Measurements from ENCODE around the gene GMPR2.

GMPR2 gene

DNA sequence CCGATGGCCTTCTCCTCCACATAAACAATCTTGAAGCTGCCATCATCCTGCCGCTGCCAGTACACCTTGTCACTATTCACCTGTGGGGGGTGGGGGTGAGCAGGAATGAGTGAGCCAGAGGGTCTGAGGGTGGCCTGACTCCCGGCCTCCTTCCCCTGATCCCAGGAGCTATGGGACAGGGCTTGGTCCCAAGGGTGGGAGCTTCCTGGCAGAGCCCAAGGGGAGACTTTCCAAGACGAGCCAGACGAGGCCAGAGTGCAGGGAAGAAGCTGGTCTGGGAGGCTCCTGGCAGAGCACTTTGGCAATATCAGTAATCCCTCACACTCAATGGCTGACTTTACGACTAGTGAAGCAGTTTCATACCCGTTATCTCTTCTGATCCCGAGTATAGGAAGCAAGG is 22.7 kb downstream of the GMPR2 start:
- no peak for DNase-seq

DNA sequence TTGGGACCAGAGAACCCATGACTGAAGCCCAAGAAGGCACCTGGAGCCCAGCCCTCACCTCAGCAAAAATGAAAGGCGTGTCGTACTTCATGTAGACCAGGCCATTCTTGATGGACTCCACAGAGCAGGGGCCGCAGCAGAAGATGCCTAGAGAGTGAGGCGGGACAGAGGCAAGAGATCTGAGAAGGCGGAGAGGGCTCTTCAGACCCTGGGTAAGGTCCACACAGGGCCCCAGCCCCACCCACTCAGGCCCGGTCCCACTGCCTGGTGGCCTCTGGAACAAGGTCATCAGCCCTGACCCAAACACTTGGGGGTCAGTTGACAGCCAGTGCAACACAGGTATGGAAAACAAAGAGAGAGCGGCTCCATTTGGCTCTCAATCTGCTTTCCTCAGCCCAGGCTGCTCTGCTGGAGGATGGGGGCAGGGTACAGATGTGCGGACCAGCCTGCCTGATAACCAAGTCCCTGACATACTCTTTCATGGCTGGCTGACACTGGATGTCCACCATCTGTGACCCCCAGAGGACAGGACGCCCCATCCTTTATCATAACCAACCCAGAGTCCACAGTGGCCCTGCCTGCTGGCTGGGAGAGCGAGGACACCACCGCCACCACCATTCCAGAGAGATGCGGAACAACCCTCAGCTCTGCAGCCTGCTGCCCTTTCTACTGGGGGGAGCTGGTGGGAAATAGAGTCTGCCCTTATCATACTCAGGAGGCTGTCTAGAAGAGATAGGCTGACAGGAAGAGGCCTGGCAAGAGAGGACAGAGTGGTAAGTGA is 23.4 kb downstream of the GMPR2 start:
- no peak for DNase-seq

DNA sequence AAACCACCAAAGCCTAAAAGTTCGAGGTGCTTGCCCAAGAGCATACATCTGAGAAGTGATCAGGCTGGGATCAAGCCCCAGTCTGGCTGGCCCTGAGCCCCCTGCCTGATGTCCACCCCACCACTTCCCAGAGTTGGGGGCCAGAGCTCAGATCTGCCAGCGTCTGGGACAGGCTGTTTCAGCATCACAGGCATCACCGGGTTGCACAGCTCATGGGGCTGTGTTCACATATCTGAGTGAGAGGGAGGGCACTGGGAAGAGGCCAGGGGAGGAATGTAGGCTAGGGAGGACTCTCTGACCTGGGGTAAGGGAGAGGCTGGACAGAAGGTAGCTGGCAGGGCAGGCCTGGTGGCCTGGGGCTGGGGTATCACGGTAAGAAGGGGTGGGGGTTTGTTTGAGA is 24.2 kb downstream of the GMPR2 start:
- DNase-seq = no peak

DNA sequence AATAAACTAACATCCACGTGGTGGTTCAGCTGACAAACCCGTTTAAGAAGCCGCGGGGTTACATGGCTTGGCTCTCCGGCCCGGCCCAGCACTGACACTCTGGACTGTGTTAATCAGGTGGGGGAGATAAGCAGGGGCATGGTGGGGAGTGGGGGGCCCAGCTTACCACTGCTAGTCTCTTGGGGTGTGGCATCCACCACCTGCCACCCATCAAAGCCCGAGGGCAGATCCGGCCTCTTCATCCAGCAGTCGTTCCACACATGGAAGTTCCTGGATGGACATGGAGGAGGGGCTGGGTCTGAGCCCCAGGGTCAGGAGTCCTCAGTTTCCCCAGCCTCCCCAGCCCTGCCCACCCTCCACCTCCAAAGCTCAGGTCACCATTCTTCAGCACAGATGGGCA is 25.4 kb downstream of the GMPR2 start:
- no peak for DNase-seq

DNA sequence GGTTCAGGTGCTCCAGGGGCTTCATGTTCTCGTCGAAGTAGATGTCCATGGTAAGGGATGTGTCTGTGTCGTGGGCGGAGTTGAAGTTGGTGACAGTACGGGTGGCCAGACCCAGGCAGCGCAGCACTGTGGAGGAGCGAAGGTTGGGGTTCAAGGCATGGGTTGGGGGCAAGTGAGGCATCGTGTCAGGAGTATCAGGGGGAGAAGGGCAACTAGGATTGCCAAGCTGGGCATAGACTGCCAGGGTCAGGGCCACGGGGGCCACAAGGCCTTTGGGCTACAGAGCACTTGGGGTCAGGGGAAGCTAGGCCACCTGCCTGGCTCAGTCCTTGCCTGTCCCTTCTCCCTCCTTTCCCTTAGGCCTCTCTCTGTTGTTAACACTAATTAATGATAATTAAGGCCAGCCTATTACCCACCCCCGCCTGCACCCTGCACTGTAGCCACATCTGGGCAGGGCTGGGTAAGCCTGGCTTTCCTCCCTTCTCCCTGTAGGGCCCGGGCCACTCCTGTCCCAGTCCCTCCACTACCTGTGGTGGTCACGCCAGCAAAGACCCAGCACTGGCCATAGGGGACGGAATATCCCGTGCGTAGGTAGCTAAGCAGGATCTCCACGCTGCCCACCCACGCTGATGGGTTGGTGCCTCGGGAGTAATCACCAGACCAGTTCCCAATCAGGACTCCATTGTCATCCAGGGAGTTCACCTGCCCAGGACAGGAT is 26.0 kb downstream of the GMPR2 start:
- DNase-seq = no peak

DNA sequence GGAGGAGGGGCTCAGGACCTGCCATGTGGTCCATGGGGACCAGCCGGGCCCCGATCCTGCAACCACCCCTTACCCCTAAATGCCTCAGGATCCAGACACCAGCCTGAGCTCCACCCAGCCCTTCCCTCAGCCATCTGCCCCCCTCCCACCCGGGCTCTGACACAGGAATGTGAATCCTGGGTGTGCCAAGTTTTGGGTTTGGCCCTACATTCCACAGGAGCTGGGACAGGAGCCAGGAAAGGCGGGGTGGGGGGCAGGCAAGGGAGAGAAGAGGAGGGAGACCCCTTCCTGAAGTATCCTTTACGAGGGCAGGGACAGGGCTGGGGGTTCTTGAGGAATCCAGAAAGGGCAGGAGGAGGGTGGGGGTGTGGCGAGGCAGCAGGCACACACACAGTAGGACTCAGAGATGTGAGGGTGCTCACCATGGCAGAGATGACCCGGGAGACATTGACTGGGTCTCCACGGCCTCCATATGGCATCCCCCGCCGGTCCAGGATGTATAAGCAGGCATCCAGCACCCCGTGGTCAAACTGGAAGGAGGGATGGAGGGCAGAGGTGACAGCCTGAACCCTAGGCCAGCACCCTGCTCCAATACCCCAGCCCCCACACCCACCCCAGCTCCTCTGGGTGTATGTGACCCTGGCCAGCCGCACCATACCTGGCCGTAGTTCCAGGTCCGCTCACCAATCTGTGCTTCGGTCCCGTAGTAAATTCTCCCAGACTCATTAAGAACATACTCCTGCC is 26.7 kb downstream of the GMPR2 start:
- no peak for DNase-seq

DNA sequence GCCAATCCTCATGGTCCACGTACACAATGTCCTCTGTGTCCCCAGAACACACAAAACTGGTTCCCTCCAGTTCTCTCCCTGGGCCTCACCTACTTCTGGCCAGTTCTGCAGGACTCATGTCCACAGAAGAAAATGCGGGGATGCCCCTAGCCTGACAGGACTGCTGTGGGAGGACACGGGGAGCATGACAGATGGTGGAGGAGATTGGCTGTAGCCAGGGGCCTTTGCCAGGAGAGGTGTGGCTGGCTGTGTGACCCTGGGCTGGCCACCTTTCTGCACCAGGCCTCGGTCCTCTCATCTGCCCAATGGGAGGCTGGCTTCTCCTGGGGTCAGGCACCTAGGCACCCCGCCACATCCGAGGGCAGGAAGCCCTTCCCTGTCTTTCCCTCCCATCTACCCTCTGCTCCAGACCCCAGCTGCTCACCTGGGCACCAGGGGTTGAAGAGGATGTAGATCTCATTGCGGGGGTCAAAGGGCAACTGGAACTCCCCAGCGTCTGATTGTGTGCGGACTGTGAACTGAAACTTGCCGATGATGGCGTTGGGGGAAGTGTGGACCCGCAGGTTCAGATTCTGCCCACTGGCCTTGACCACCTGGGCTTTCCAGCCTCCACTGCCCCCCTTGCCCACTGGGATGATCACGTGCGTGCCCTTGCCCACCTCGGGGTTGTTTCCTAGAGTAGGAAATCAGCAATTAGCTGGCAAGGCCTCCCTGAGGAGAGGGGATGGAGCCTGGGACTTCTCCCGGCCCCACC is 27.5 kb downstream of the GMPR2 start:
- DNase-seq = no peak

DNA sequence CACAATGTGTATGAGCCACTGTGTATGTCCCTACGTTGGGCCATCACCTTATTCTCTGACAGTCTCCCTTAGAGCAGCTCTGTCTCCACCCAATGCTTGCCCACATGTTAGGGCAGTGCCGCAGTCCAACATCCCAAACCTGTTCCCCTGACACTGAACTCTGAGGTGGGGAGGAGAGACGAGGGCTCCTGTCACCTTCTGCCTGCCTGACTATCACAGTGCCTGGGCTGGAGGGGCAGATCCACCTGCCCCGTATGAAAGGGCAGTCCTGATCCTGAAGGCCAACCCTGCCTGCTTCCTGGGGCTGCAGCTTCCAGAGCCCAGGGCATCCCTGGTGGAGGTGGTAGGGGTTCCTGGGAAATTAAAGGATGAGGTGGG is 28.0 kb downstream of the GMPR2 start:
- no peak for DNase-seq

DNA sequence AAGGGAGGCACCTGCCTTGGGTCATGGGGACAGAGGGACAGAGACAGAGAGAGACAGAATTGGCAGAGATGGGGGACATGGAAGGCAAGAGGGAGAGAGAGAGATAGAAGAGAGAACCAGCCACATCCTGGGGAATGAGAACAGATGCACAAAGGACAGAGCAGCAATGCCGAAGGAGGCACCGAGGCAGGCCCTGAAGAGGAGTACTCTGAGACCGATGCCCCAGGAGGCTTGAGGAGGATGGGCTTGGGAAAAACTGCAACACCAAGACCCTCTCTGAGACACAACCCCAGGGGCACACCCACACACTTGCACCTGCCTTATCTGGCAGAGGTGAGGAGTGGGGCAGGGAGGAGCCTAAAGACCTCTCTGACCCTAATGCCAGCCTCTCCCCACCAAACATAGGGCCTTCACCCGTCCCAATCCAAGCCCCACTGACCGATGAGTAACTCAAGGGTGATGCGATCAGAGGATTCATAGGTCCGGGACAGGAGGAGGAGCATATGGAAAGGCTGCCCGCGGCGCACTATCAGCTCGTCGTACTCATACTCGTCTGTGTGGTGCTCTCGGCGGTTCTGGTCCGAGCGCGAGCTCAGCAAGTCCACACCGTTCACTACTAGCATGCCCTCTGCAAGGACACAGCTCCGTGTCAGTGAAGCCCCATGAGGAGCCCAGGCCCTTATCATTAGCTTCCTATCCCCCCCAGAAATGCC is 28.7 kb downstream of the GMPR2 start:
- no peak for DNase-seq

DNA sequence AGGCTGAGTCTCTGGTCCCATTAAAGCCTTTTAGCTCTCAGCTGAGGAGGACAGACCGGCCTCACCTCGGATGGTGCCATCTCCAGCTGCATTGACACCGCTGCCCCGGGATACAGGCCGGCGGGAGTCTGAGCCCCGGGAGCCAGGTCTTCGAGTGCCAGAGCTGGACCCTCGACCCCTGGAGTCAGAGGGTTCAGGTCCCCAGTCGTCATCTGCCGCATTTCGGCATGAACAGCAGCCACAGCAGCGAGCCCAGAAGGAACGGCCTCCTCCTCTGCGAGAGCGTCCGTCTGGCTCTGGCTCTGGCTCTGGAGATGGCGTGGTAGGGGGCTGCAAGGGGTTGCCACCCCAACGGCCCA is 29.2 kb downstream of the GMPR2 start:
- DNase-seq = no peak

DNA sequence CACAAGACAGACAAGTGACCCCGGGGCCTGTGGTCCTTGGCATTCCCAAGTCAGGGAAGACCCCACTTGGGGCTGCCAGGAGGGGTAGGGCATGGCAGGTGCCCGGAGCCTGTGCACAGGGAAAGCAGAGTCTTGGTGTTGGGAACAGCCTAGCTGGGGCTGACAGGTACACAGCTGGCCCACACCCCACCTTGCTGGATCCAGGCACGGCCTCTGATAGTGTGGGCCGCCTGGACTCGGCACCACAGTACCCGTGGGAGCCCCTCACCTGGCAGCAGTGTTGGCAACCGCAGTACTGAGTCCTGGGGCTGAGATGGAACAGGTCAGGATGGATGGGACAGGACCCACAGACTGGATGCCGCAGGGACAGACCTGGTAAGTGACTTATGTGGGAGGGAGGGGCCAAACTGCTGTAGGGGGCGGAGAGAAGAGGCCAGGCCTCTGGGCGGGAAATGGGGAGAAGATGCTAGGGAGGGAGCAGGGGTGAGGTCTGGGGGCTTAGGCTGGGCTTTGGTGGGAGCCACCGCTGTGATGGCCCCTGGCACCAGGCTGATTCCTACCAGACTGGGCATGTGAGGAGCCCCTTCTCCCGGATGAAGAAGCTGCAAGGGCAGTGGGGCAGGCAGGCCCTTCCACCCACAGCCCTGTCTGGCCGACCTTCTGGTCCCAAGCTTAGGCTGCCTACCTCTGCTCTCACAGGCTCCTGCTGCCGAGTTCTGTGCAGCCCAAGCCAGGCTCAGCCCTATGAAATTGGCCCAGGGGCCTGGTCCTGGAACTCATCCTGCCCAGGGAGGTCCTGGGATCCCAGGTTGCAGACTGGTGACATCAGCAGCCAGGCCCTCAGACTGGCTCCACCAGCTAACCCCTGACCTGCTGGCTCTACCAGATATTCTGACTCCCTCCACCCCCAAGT is 30.3 kb downstream of the GMPR2 start, which contains the start of gene TGM1:
TSS of gene TGM1 (minus strand) at position 357 of the 913 bp plus-strand sequence. CDS start 825 bp downstream, outside the sequence.
- DNase-seq = no peak

DNA sequence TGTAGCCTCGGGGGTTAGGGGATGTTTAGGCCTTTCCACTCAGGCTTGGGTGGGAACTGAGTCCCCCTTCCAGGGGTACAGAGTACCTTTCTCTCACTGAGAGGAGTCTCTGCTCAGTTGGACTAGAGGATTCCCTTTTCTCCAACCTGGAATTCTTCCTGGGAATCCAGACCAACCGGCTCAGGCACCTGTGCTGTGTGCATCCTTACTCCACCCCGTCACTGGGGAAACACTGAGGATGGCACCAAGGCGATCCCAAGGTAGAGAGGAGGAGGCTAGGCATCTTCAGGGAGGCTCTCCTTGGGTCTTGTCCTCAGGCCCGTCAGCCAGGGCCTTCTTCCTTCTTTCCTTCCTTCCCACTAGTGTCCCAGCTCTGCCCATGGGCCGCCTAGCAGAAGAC is 31.1 kb downstream of the GMPR2 start:
- no peak for DNase-seq

DNA sequence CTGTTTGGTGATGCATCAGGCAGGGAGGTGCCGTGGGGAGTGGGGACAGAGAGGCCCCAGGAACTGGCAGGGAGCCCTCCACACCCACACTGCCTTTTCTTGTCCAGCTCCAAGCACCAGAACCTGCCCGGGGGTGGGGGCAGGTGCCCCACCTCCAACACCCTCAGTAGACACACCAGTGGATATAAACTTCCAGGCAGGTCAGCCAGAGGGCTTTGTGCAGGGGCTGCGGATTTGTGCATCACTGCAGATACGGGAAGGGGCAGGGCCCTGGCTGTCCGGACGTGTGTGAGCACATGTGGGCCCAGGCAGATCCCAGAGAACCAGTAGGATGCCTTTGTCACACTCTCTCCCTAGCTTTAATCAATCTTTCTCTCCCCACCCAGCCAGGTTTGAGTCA is 31.6 kb downstream of the GMPR2 start:
- DNase-seq = no peak

DNA sequence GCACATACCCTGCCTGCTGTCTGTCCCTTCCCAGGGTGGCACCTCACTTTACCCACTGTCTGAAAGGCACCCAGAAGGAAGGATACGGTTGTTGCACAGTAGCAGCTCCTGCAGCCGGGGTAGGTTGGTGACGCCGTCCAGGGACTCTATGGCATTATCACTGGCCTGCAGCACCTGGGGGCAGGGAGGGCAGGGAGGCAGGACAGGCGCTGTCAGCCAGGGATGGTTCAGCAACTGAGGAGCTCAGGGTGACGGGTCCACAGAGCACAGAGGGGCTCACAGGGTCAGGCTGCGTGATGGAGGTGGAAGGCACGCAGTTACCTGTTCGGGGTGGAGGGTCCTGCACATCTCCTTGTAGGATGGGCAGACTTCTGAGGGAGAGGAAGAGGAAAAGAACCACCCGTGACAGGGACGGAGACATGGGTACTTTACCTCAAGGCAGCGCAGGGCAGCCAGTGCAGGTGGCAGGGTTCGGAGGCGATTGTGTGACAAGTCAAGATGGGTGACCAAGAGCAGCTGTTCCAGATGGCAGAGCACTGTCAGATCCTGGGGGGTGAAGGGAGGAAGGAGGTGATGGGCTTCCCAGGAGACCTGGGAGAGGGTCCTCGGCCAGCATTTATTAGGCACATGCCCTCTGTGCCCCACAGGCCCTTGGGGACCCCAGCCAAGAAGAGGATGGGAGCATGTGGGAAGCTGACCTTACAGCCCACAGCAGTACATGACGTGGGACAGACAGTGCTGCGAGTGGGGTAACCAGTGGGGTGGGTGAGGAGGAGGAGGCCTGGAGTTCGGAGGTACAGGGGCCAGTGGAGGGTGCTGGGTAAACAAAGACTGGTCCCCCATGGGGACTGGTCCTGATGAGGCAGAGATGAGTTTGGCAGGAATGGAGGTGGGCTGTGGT is 33.9 kb downstream of the GMPR2 start:
- no peak for DNase-seq

DNA sequence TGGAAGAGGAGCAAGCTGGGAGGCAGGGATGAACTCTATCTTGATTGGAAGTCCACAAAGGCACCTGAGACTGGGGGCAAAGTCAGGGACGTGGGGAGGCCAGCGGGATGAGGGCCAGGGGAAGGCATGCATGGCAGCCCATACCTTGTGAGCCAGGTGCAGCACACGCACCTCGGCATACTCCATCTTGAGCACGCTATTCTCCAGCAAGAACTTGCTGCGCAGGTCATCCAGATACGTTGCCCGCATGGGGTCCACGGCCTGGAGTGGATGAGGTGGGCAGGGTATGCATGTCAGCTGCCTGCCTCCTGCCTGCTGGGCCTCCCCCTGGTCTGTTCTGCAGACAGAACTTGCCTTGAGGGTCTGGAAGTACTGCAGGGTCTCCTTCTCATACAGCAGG is 34.8 kb downstream of the GMPR2 start:
- no peak for DNase-seq

DNA sequence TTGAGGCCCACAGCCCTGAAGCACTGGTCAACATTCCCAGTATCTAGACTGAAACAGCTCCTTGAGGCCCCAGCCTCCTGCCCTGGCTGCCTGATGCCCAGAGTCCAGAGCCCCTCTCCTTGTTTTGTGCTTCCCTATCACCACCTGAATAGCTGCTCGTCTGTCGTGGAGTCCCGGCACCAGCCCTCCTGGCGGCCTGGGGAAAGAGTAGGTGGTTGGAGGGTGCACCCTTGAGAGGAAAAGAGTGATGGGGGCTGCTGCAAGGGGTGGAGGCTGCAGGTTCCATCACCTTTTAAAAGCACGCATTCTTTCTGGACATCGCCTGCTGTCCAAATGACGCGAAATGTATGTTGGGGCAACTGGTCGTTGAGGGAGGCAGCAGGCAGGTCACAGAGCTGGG is 35.5 kb downstream of the GMPR2 start:
- no peak for DNase-seq

DNA sequence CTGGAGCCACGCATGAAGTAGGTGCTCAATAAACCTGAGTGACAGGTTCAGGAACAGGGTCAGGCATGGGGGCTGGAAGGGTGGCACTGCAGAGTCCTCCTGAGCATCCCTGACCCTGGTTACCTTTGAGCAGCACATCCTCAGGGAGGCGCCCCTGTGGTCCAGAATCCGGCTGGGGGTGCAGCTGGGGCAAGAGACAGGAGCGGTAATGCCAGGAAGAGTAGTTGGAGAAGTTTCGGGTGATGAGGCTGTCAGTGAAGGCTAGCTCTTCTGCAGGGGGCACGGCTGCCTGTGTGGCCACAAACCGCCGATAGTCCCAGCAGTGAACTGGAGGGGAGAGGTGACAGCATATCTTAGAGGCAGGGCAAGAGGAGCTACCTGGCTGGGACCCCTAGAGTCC is 36.6 kb downstream of the GMPR2 start:
- DNase-seq = no peak

DNA sequence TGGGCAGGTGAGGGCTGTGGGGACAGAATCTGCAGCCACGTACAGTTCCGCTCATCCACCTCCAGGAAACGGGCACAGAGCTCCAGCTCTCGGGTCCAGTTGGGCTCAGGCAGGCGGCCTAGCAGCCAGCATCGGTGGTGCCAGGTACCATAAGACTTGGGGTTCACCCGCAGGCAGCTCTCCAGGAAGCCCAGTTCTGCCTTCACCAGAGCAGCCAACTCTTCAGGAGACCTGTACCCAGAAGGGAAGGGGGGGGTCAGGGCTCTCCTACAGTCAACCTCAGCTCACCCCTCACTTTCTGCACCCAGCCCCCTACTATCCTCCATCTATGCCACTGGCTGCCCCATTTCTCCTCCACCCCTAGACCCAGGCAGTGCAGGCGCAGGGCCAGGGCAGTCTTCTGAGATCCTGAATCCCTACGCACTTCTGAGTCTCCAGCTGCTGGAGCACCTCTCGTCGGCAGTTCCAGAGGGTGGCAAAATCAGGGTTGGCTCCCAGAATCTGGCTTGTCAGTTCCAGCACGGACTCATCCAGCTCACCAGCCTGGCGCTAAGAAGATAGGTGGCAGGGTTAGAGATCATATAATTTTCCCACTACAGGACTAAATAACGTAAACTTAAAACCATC is 37.3 kb downstream of the GMPR2 start:
- DNase-seq = no peak

DNA sequence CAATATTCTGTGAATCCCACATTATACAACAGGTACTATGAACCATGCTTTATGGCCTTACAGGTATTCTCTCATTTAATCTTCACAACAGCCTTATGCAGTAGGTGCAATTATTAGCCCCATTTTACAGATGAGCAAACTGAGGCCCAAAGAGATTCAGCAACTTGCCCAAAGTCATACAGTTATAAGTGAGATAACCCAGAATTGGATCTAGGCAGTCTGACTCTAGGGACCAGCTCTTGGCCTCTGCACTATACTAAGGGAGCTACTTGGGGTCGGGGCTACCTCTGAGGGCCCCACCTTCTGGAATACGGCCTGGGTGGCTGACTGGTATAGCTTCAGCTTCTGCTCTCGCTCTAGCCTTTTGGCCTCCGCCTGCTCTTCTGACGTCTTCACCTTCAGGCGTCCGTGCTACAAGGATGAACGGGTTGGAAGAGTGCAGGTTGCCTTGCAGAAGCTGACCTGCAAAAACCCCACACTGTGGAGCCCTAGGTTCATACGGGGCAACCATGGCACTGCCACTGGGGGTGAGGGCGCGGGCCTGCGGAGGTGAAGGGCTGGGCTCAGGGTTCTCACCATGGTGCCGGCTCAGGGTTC is 37.9 kb downstream of the GMPR2 start:
- DNase-seq = no peak

Data from activated CD4-positive, alpha-beta T cell treated with anti-CD3 and anti-CD28 coated beads for 4 hours (primary cell).